Glutamatergic neuron (in vitro differentiated cells): ENCODE data around the gene LMO1. TPM values are rescaled to one million over a fixed set of nuclear protein-coding genes. Genes with fewer than 3 reads are reported as not detected.

Experiments
- DNase-seq: peaks from one replicate; pipeline ENCODE4 v3.0.0; 2022
- H3K27ac Mint-ChIP-seq: one replicate; pipeline ENCODE4 v1.8.0; 2020; ENCODE audit warnings: mild to moderate bottlenecking, mixed read lengths, inconsistent platforms; ENCODE audit not compliant: unreplicated experiment
- H3K27me3 Mint-ChIP-seq: one replicate; pipeline ENCODE4 v1.8.0; 2020; ENCODE audit warnings: mild to moderate bottlenecking, moderate library complexity, mixed read lengths, inconsistent platforms; ENCODE audit not compliant: unreplicated experiment
- H3K36me3 Mint-ChIP-seq: one replicate; pipeline ENCODE4 v1.8.0; 2020; ENCODE audit warnings: mild to moderate bottlenecking, mixed read lengths, inconsistent platforms; ENCODE audit not compliant: unreplicated experiment
- H3K4me1 Mint-ChIP-seq: one replicate; pipeline ENCODE4 v1.8.0; 2020; ENCODE audit warnings: mild to moderate bottlenecking, low read depth, mixed read lengths, inconsistent platforms; ENCODE audit not compliant: unreplicated experiment
- H3K4me3 Mint-ChIP-seq: one replicate; pipeline ENCODE4 v1.8.0; 2020; ENCODE audit warnings: mild to moderate bottlenecking, mixed read lengths, inconsistent platforms; ENCODE audit not compliant: unreplicated experiment
- H3K9me3 Mint-ChIP-seq: one replicate; pipeline ENCODE4 v1.8.0; 2020; ENCODE audit warnings: mild to moderate bottlenecking, moderate library complexity, mixed read lengths, inconsistent platforms; ENCODE audit not compliant: unreplicated experiment
- total RNA-seq: library from RNA; stranded (reverse); fragmentation: NEBNext Ultra II Directional; extraction: Animal tissue kit (Norgen Biotek cat#: 25700); gene quantifications from one replicate; pipeline ENCODE4 v1.2.1, GENCODE V29; 2021; ENCODE audit not compliant: unreplicated experiment
- TF ChIP-seq, protein P1 (sequence below): fragments of 200-600 bp; sonication (generic); IDR thresholded peaks from one replicate; pipeline ENCODE4 v1.5.0; 2021; ENCODE audit not compliant: partially characterized antibody, unreplicated experiment

LMO1 gene
- total RNA-seq, 1 donor from 2014 or later, result 5.7 TPM

DNA sequence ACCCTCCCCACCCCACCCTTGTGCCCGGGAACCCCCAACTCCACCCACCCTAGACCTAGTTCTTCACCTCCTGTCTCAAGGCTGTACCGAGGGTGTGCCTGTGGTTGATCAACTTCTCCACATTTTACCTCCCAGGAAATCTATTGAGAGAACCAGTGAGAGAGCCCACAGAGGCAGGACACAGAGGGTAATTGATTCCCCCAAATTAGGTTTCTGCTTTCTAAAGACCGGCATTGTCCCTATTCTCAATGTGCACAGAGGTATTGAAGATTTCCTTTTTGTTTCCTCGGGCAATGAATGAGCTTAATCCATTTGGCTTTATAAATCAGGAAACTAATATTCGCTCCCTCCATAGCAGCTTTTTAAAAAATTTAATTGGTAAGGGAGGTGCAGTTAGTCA is 6.0 kb upstream of the LMO1 start:
- Mint-ChIP-seq H3K9me3 (peaks cover 7% of the 10 kb centered on the region), H3K27me3 (peaks cover 25% of the 10 kb centered on the region), H3K36me3 (peaks cover 5% of the 10 kb centered on the region), H3K4me3 (no peak overlapping the region), H3K27ac (no peak overlapping the region), H3K4me1 (peaks cover 6% of the 10 kb centered on the region)
- TF ChIP-seq, protein P1, sequence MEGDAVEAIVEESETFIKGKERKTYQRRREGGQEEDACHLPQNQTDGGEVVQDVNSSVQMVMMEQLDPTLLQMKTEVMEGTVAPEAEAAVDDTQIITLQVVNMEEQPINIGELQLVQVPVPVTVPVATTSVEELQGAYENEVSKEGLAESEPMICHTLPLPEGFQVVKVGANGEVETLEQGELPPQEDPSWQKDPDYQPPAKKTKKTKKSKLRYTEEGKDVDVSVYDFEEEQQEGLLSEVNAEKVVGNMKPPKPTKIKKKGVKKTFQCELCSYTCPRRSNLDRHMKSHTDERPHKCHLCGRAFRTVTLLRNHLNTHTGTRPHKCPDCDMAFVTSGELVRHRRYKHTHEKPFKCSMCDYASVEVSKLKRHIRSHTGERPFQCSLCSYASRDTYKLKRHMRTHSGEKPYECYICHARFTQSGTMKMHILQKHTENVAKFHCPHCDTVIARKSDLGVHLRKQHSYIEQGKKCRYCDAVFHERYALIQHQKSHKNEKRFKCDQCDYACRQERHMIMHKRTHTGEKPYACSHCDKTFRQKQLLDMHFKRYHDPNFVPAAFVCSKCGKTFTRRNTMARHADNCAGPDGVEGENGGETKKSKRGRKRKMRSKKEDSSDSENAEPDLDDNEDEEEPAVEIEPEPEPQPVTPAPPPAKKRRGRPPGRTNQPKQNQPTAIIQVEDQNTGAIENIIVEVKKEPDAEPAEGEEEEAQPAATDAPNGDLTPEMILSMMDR, result no peak
- no peak for DNase-seq

DNA sequence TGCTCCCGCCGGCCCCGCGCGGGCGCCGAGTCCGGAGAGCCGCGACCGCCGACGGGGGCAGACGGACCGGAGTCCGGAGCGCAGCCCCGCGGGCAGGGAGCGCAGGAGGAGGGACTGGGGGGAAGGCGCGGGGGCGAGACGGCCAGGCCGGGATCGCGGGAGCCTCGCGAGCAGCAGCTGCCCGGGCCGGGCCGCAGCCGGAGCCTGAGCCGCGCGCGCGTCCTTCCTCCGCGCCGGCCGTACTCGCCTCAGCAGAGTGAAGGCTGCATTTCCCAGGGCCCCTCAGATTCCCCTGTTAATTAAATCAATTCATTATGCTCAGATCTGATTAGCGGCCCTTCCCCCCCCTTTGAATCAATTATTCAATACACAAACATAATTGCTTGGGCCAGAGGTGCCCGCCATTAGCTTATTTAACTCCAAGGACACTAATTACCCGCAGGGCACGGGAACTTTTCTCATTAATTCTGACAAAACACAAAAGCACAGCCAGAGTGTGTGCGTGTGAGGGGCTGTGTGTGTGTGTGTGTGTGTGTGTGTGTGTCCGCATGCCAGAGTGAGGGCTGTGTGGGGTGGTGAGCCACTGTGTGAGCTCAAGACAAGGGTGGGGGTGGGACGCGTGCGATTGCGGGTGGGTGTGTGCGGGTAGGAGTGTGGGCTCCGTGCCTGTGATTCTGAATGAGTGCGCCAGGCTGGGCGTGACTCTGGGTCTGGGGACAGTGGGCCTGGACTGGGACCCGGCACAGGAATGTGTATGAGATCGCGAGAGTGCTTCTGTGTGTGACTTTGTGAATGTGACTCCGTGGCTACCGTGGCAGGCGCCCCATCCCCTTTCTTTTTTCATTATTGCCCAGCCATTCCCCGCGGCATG is 5.1 kb upstream of the LMO1 start:
- peaks cover 29% of the 10 kb centered on the region for H3K27me3 Mint-ChIP-seq
- TF ChIP-seq, protein P1, result no peak
- DNase-seq, result peak; percentile 59
- H3K4me3 Mint-ChIP-seq, result peak overlapping the region; percentile 83
- peaks cover 11% of the 10 kb centered on the region for H3K9me3 Mint-ChIP-seq
- peaks cover 11% of the 10 kb centered on the region for H3K4me1 Mint-ChIP-seq
- H3K36me3 Mint-ChIP-seq, result no peaks in the 10 kb centered on the region
- H3K27ac Mint-ChIP-seq, result no peak overlapping the region

DNA sequence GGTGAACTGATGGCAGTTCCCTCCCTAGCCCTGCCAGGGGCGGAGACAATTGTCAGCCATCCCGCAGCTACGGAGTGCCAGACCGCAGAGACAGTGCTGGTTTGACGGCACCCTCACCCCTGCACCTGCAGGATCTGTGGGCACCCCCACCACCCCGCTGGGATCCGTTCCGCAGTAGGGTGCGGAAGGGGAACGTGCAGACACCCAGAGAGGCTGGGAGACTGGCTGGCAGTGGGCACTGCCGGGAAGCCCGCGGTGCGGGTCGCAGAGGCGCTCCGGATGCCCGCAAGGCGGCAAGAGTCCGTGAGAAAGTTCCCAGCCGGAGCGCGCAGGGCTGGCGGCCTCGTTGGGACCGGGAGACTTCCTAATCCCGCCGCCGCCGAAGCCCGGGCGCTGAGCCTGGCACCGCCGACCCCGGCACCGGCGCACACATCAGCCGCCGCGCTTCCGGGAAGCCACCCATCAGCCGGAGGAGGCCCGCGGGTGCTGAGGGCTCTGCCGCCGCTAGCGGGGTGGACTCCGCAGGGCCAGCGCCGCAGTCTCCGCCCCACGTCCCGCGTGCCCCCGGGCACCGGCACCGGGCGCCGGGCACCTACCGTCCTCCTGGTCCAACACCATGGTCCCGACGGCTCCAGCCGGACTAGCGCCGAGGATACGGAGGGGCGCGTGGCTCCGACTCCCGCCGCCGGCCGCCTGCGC is 4.3 kb upstream of the LMO1 start:
- peaks cover 14% of the 10 kb centered on the region for H3K9me3 Mint-ChIP-seq
- H3K4me1 Mint-ChIP-seq, result peaks cover 13% of the 10 kb centered on the region
- peak; percentile 53 for DNase-seq
- no peak overlapping the region for H3K4me3 Mint-ChIP-seq
- peaks cover 29% of the 10 kb centered on the region for H3K27me3 Mint-ChIP-seq
- H3K27ac Mint-ChIP-seq, result no peak overlapping the region
- H3K36me3 Mint-ChIP-seq, result no peaks in the 10 kb centered on the region
- TF ChIP-seq, protein P1, result no peak

DNA sequence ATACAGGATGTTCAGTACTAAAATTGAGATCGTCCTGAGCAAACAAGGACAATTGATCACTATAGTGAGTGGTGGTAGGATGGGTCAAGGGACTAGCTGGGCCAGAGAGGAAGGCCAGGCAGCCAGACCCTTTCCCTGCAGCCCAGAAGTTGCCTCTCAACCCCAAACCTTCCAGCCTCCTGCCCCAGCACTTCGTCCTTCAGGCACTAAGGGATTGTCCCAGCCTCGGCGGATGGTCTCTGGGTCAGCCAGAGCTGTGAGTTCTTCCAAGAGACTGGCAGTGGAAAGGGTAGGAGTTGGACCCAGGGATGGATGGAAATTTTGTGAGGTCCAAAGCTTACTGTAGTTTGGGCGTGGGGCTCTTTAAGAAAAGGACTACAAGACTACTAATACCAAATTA is 3.6 kb upstream of the LMO1 start:
- Mint-ChIP-seq H3K4me3 (peak overlapping the region; percentile 38), H3K27me3 (peaks cover 29% of the 10 kb centered on the region), H3K27ac (no peak overlapping the region), H3K36me3 (no peaks in the 10 kb centered on the region), H3K9me3 (peaks cover 14% of the 10 kb centered on the region), H3K4me1 (peaks cover 13% of the 10 kb centered on the region)
- no peak for DNase-seq
- TF ChIP-seq, protein P1, result no peak
